HFFc6 (cell line): Measurements from ENCODE around the gene CDC7. TPM values are rescaled to one million over a fixed set of nuclear protein-coding genes. Genes with fewer than 3 reads are reported as not detected.

Experiments
- DNase-seq: peaks from one replicate; pipeline ENCODE4 v3.0.0-alpha.2; 2018
- H3K27ac Mint-ChIP-seq: 2 replicates; pipeline ENCODE4 v1.8.0; 2020; ENCODE audit warnings: mild to moderate bottlenecking, mixed read lengths
- H3K27me3 Mint-ChIP-seq: 2 replicates; pipeline ENCODE4 v1.8.0; 2021; ENCODE audit warnings: mild to moderate bottlenecking, moderate library complexity, mixed read lengths; ENCODE audit not compliant: insufficient read depth
- H3K36me3 Mint-ChIP-seq: 2 replicates; pipeline ENCODE4 v1.8.0; 2021; ENCODE audit warnings: low read depth, mixed read lengths
- H3K4me1 Mint-ChIP-seq: 2 replicates; pipeline ENCODE4 v1.8.0; 2020; ENCODE audit warnings: low read depth, mixed read lengths
- H3K4me3 Mint-ChIP-seq: 2 replicates; pipeline ENCODE4 v1.8.0; 2020; ENCODE audit warnings: mild to moderate bottlenecking, moderate library complexity, mixed read lengths
- H3K9me3 Mint-ChIP-seq: 2 replicates; pipeline ENCODE4 v1.8.0; 2020; ENCODE audit warnings: mild to moderate bottlenecking, mixed read lengths
- CTCF ChIP-seq: fragments of 200-600 bp; sonication (generic); IDR thresholded peaks from 2 replicates; pipeline ENCODE4 v1.5.0; 2021; ENCODE audit warnings: antibody characterized with exemption, mild to moderate bottlenecking
- total RNA-seq, 6 experiments: library from RNA; stranded (reverse); fragmentation: NEBNext Ultra II Directional; extraction: Animal tissue kit (Norgen Biotek cat#: 25700); gene quantifications; 2 replicates in 1 of 6; 3 replicates in 5 of 6; pipeline ENCODE4 v1.2.3, GENCODE V29; 2021

Gene CDC7
- total RNA-seq, 6 experiments from 2014 or later, result 3.6 to 8.7 (median 7.5) TPM

GRCh38 chr1:91568261-91568660 is 67.6 kb downstream of the CDC7 start:
- Mint-ChIP-seq H3K27ac (no peak overlapping the region), H3K4me1 (peaks cover 36% of the 10 kb centered on the region), H3K27me3 (peaks cover 1% of the 10 kb centered on the region), H3K36me3 (peaks cover 9% of the 10 kb centered on the region; the same call in 1 of the 2 replicates), H3K9me3 (no peaks in the 10 kb centered on the region; the same call in 1 of the 2 replicates), H3K4me3 (no peak overlapping the region)
- TF ChIP-seq CTCF, result no peak
- no peak for DNase-seq

- Mint-ChIP-seq H3K4me3 (peak overlapping the region; percentile 69), H3K27me3 (peaks cover 1% of the 10 kb centered on the region), H3K4me1 (peaks cover 37% of the 10 kb centered on the region), H3K36me3 (peaks cover under 1% of the 10 kb centered on the region; the same call in 1 of the 2 replicates), H3K27ac (peak overlapping the region; percentile 97), H3K9me3 (no peaks in the 10 kb centered on the region)
- TF ChIP-seq CTCF, result no peak
- DNase-seq, result peak; percentile 92
Observed at GRCh38 chr1:91569411-91570119, 68.9 kb downstream of the CDC7 start.

- Mint-ChIP-seq H3K36me3 (no peaks in the 10 kb centered on the region), H3K27ac (peak overlapping the region; percentile 97), H3K4me1 (peaks cover 37% of the 10 kb centered on the region), H3K9me3 (no peaks in the 10 kb centered on the region), H3K4me3 (peak overlapping the region; percentile 69), H3K27me3 (peaks cover 1% of the 10 kb centered on the region)
- no peak for TF ChIP-seq CTCF
- no peak for DNase-seq
Observed at GRCh38 chr1:91570120-91570448, 69.4 kb downstream of the CDC7 start.

GRCh38 chr1:91572044-91572443 is 71.4 kb downstream of the CDC7 start:
- no peak overlapping the region for H3K4me3 Mint-ChIP-seq
- H3K27ac Mint-ChIP-seq, result no peak overlapping the region
- H3K36me3 Mint-ChIP-seq, result no peaks in the 10 kb centered on the region
- no peaks in the 10 kb centered on the region; the same call in 1 of the 2 replicates for H3K27me3 Mint-ChIP-seq
- TF ChIP-seq CTCF, result no peak
- H3K4me1 Mint-ChIP-seq, result peaks cover 44% of the 10 kb centered on the region
- no peaks in the 10 kb centered on the region for H3K9me3 Mint-ChIP-seq
- no peak for DNase-seq

Other genes with a start within 250 kb of the CDC7 start
- gene HFM1, start 96.0 kb upstream of the CDC7 start, total RNA-seq, result not detected